Fibroblast of lung (primary cell): ENCODE measurements around the gene PTPRQ.

Source experiments
- CTCF ChIP-seq, 2 donors: IDR thresholded peaks in 1 of 2; conservative IDR thresholded peaks in 1 of 2; 1 replicate in 1 of 2; 2 replicates in 1 of 2; pipeline ENCODE4 v1.5.1; 2011 to 2012; ENCODE audit warnings: low read length in 2 of 2, control low read depth in 1 of 2, inconsistent platforms in 1 of 2, low read depth in 1 of 2, mild to moderate bottlenecking in 1 of 2
- EZH2 ChIP-seq: IDR thresholded peaks from 2 replicates; pipeline ENCODE4 v1.5.1; 2012; ENCODE audit warnings: low read length, control low read depth, mild to moderate bottlenecking; ENCODE audit errors: missing control alignments

- no peak for TF ChIP-seq CTCF (conservative IDR thresholded peaks at IDR 0.05 in 1 of 2, IDR thresholded peaks at IDR 0.05 in 1 of 2; ENCODE audit: low read depth in 1 of 2, low read length in 2 of 2)
- no peak for TF ChIP-seq EZH2
These were observed 1.4 kb upstream of the PTPRQ start for GRCh38 chr12:80442426-80443222.
